Calu3 (cell line): ENCODE results near the gene DTL. TPM values are rescaled to one million over a fixed set of nuclear protein-coding genes. Genes with fewer than 3 reads are reported as not detected.

Experiments used
- BruUV-seq: library from RNA; stranded (reverse); fragments of 400-500 nt; replicated peaks from 2 replicates; lab custom pipeline; 2021; lab: Mats Ljungman, UMichigan
- CTCF ChIA-PET: fragments of 300-600 bp; sonication (Branson Sonifier 250); formaldehyde crosslinking; loops from one replicate; lab custom pipeline; 2022; ENCODE audit warnings: antibody characterized with exemption; lab: Charles Lee
- DNase-seq: peaks from one replicate; pipeline ENCODE4 v3.0.0; 2022
- H3K27ac Mint-ChIP-seq: one replicate; pipeline ENCODE4 v1.8.0; 2022; ENCODE audit warnings: mixed read lengths; ENCODE audit not compliant: unreplicated experiment
- H3K27me3 Mint-ChIP-seq: one replicate; pipeline ENCODE4 v1.8.0; 2022; ENCODE audit warnings: mixed read lengths; ENCODE audit not compliant: unreplicated experiment
- H3K36me3 Mint-ChIP-seq: one replicate; pipeline ENCODE4 v1.8.0; 2022; ENCODE audit warnings: mild to moderate bottlenecking, moderate library complexity, mixed read lengths; ENCODE audit not compliant: insufficient read depth, unreplicated experiment
- H3K4me1 Mint-ChIP-seq: one replicate; pipeline ENCODE4 v1.8.0; 2022; ENCODE audit warnings: mild to moderate bottlenecking, low read depth, mixed read lengths; ENCODE audit not compliant: unreplicated experiment
- H3K4me3 Mint-ChIP-seq: one replicate; pipeline ENCODE4 v1.8.0; 2022; ENCODE audit warnings: mild to moderate bottlenecking, low read depth, moderate library complexity, mixed read lengths; ENCODE audit not compliant: unreplicated experiment
- H3K9me3 Mint-ChIP-seq: one replicate; pipeline ENCODE4 v1.8.0; 2022; ENCODE audit warnings: low read depth, mixed read lengths; ENCODE audit not compliant: unreplicated experiment
- intact Hi-C: fragments of 100-400 bp; cut with micrococcal nuclease; formaldehyde crosslinking; loops from one replicate; pipeline ENCODE4 v1.10.0; 2022; ENCODE audit not compliant: unreplicated experiment
- total RNA-seq: library from RNA; stranded (reverse); gene quantifications from 2 replicates; pipeline ENCODE4 v1.2.3, GENCODE V29; 2022
- TF ChIP-seq, protein P1 (sequence below): fragments of 200-600 bp; IDR thresholded peaks from one replicate; pipeline ENCODE4 v1.8.0; 2022; ENCODE audit warnings: antibody characterized with exemption; ENCODE audit not compliant: unreplicated experiment

The DTL gene
- total RNA-seq, 1 experiment from 2014 or later: 44.0 TPM

DNA sequence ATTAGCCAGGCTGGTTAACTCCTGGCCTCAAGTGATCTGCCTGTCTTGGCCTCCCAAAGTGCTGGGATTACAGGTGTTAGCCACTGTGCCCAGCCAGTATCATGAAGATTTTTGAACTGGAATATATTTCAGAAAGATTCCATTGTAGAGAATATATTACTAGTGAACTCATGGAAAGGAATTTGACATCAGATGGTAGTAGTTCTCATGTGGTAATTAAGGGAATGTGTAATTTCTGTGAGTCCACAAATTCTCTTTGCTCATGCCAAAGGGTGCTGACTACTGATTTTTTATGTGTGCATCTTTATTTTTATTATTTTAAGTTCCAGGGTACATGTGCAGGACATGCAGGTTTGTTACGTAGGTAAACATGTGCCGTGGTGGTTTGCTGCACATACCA lies 10.4 kb downstream of the DTL start:
- Mint-ChIP-seq H3K36me3 (peaks cover 15% of the 10 kb centered on the region), H3K27ac (no peak overlapping the region), H3K4me1 (peaks cover 4% of the 10 kb centered on the region), H3K4me3 (no peak overlapping the region), H3K27me3 (no peaks in the 10 kb centered on the region), H3K9me3 (no peaks in the 10 kb centered on the region)
- no TSS peak for BruUV-seq
- intact Hi-C loops: no loop called here
- DNase-seq: no peak
- CTCF ChIA-PET: no interaction called here
- TF ChIP-seq, protein P1, sequence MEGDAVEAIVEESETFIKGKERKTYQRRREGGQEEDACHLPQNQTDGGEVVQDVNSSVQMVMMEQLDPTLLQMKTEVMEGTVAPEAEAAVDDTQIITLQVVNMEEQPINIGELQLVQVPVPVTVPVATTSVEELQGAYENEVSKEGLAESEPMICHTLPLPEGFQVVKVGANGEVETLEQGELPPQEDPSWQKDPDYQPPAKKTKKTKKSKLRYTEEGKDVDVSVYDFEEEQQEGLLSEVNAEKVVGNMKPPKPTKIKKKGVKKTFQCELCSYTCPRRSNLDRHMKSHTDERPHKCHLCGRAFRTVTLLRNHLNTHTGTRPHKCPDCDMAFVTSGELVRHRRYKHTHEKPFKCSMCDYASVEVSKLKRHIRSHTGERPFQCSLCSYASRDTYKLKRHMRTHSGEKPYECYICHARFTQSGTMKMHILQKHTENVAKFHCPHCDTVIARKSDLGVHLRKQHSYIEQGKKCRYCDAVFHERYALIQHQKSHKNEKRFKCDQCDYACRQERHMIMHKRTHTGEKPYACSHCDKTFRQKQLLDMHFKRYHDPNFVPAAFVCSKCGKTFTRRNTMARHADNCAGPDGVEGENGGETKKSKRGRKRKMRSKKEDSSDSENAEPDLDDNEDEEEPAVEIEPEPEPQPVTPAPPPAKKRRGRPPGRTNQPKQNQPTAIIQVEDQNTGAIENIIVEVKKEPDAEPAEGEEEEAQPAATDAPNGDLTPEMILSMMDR: no peak

DNA sequence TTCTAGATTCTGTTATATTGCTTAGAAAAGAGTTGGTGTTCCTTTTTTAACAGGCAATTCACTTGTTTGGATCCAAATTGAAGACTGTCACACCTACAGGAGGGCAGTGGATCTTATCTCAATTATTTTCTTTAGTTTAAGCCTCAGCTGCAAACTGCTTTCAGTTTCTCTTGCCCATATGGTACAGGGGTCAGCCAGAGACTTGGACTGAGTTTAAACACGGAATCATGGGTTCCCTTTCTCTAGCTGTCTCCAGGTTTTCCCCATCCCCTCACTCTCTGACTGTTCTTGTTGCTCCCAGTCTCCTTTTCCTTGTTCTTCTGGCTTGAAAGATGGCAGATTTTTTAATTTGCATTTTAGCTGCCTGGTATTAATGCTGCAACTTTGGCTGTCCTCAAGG lies 18.4 kb downstream of the DTL start:
- Mint-ChIP-seq H3K9me3 (peaks cover 9% of the 10 kb centered on the region), H3K4me3 (no peak overlapping the region), H3K27ac (no peak overlapping the region), H3K36me3 (peaks cover 42% of the 10 kb centered on the region), H3K27me3 (no peaks in the 10 kb centered on the region), H3K4me1 (no peaks in the 10 kb centered on the region)
- TF ChIP-seq, protein P1: no peak
- DNase-seq: no peak
- CTCF ChIA-PET: no interaction called here
- no TSS peak for BruUV-seq
- intact Hi-C loops: no loop called here

- BruUV-seq: no TSS peak
- Mint-ChIP-seq H3K27ac (no peak overlapping the region), H3K4me1 (peaks cover 8% of the 10 kb centered on the region), H3K9me3 (peaks cover 9% of the 10 kb centered on the region), H3K4me3 (no peak overlapping the region), H3K27me3 (no peaks in the 10 kb centered on the region), H3K36me3 (peaks cover 42% of the 10 kb centered on the region)
- intact Hi-C loops: no loop called here
- TF ChIP-seq, protein P1: no peak
- no peak for DNase-seq
- CTCF ChIA-PET: interaction anchor here (0.6 kb wide), 1 partner anchor 357 kb away, joined by 3 read pairs; no protein-coding TSS in a partner anchor
Measured at GRCh38 chr1:212055333-212055732, 19.8 kb downstream of the DTL start.

GRCh38 chr1:212060632-212061472 lies 25.3 kb downstream of the DTL start:
- H3K27ac Mint-ChIP-seq: no peak overlapping the region
- TF ChIP-seq, protein P1: no peak
- no TSS peak for BruUV-seq
- intact Hi-C loops: no loop called here
- no peak for DNase-seq
- H3K27me3 Mint-ChIP-seq: no peaks in the 10 kb centered on the region
- H3K4me3 Mint-ChIP-seq: no peak overlapping the region
- H3K9me3 Mint-ChIP-seq: peaks cover 9% of the 10 kb centered on the region
- peaks cover 19% of the 10 kb centered on the region for H3K4me1 Mint-ChIP-seq
- H3K36me3 Mint-ChIP-seq: peaks cover 9% of the 10 kb centered on the region
- CTCF ChIA-PET: interaction anchor here (0.7 kb wide), 3 partner anchors 53 to 720 kb away, joined by 4 to 6 read pairs (median 4); no protein-coding TSS in a partner anchor
